Stimulated activated CD4-positive, alpha-beta T cell treated with anti-CD3 and anti-CD28 coated beads, Interleukin-4, amount 100 ng/mL, for 24 hours (primary cell): ENCODE results near the gene SLC25A24.

Experiments used
- DNase-seq: peaks from one replicate; pipeline ENCODE4 v3.0.0-alpha.2; 2020

Gene SLC25A24

DNA sequence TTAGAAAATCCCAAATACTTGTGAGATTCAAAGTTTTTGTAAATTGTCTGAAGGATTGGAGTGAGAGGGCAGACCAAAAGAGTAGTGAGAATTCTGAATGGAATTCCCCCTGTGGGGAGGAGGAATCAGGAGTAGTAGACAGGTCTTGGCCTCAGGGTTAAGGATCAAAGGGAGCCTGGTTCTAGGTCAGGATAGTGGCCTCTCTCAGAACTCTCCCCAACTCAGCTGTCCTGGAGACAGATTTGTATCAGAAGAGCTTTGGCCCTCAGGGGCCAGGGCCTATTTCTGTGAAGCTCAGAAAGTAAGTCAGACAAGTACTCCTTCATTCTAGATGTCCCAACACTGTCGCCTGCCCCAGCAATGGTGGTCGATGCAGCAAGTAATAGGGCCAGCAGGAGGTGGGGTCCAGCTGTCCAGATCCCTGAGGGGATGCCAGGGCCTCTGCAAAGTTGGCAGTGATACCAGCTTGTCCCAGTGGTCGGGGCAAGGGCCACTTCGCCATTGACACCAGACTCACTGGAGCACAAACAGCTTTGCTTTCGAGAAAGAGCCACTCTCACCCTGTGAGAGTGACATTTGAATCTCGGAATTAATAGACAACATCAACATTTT, 115.2 kb downstream of the SLC25A24 start:
- DNase-seq: no peak
